ENCODE measurements around the gene FBXL4. TPM values are rescaled to one million over a fixed set of nuclear protein-coding genes. Genes with fewer than 3 reads are reported as not detected.

The FBXL4 gene
- 12.9 and 16.5 TPM in 2 replicates for total RNA-seq

GRCh38 chr6:98947411-98948292, at the start of gene FBXL4:
FBXL4 (minus strand) TSS chr6:98947946; CDS start chr6:98926988, 20,958 bp downstream.

GRCh38 chr6:98834060-98835031, 113.4 kb downstream of the FBXL4 start, which contains the start of gene POU3F2:
POU3F2 (plus strand) TSS chr6:98834574; CDS start chr6:98834874, 300 bp downstream.

Other genes with a start within 250 kb of the FBXL4 start
- gene POU3F2, start 113.4 kb downstream of the FBXL4 start, total RNA-seq = not detected in 2 replicates

All from placental pericyte (primary cell).